ENCODE results near the gene KCND3. TPM values are rescaled to one million over a fixed set of nuclear protein-coding genes. Genes with fewer than 3 reads are reported as not detected.

The KCND3 gene
- total RNA-seq, 2 experiments from 2014 or later, result not detected

DNA sequence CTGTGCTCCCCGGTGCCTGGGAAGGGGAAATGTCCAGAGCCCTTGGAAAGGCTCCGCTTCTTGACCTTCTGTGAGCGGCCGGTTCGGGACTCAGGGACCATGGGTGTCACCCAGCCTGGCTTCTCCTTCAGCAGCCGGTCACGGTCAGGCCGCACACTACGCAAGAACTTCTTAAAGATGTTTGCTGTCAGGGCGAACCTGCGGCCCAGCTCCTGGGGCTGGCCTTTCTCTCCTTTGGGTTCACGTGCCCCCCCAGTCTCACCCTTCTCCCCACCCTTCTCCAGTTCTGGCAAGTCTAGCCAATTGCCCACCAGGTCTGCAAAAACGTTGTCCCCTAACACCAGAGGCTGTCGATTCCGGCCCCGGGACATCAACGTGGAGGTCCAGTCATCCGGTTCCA is 262.4 kb downstream of the KCND3 start:
- ChIA-PET POLR2A (no interaction called here), CTCF (no interaction called here)

DNA sequence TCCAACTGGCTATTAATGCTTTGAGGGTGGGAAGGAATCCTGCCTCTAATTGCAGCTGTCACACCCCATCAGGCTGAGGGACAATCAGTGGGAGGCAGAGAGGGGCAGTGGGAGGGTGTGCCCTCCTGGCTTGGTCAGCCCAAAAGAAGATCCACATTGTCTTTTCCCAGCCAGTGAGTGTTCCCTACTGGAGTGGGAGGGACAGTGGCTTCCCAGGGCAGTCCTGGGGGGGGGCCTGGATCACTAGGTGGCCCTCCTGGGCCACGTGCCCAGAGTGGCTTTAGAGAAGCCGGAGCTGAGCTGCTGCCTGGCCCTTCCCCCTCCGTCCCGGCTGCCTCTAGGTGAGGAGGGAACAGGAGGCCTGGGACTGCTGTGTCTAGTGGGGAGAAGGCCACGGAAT is 264.3 kb downstream of the KCND3 start:
- CTCF ChIA-PET, result interaction anchor here (1.2 kb wide), 1 partner anchor 13 kb away, joined by 4 read pairs; no protein-coding TSS in a partner anchor

DNA sequence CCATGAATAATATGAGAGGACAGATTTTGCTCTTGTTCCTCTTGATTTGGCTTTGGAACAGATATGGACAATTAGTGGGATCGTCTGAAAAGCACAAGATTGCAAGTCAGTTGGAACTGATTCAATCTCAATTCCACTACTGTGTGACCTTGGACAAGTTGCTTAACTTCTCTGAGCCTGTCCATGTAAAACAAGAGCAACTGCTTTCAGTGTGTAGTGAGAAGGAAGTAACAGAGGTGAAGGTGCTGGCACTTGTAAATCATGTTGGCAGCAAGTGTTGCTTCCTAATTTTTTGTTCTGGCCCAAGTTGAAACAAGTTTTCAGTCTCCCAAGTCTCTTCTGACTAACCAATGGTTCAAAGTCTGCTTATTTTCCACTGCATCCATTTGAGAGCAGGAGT is 265.6 kb downstream of the KCND3 start:
- ChIA-PET CTCF (no interaction called here), POLR2A (no interaction called here)

More for the DNA sequence above, 264.3 kb downstream of the KCND3 start:
- POLR2A ChIA-PET, result no interaction called here

DNA sequence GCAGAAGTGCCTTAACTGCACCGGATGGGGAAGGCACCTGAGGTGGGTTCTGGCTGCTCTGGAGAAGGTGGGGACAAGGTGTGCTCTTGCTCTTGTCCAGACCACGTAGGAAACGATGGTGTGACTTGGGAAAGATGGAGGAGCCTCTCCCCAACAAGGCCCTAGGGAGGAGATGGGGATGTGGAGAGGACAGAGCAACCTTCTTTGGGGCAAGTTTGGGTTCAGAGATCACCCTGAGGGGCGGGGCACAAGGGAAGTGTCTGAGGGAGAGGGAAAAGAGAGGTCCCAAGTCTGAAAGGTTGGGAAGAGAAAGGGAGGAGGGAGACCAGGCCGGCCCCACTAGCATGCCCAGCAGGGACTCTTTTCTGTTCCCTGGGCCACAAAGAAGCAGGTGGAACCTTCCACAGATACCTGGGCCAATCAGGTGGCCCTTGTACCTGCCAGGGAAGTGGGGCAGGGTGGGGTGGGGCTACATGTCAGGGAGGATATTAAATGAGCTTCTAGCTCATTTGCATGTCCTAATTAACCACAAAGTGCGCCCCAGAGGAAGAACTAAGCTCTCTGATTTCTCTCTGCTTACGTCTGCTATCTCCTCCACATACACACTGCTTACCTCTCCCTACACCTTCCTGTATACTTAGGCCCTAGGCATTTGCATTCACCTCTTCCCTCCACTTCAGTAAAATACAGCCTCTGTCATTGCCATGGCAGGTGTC is 266.2 kb downstream of the KCND3 start:
- CTCF ChIA-PET, result no interaction called here
- POLR2A ChIA-PET, result interaction anchor here (0.6 kb wide), 1 partner anchor 493 kb away, joined by 3 read pairs; no protein-coding TSS in a partner anchor

DNA sequence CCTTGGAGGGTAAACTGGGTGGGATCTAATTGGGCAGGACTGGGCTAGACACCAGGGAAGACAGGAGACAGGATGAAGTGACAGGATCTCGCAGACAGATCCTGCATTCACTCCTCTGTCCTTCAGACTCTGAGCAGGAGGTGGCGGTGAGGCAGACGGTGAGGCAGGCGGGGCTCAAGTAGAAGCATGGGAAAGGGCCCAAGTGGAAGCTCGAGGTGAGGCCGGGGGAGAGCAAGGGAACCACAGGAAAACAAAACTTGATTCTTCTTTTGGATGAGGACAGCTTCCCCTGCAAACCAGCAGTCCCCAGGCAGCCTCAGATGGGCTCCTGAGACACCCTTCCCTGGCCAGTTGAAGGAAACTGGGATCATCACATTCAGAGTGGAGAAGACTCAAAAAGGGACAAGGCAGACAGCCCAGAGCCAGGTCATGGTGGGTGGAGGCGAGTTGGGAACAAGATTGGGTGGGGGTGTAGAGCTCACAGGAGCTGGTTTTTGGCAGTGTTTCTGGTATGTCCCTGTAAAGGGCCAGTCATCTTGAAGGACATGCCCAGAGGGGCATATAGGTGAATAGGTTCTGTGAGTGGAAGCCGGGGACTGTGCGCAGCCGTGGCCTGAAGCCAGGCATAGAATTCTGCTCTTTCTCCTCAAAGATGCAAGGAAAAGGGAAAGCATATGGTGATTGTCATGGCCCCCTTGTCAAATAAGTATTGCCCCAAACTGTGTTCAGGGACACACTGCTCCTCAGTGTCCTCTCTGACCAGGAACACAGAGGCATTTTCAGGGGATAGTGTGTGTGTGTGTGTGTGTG is 268.3 kb downstream of the KCND3 start:
- ChIA-PET CTCF (no interaction called here), POLR2A (no interaction called here)

Other genes starting within 250 kb of the KCND3 start
- 10 to 100 TPM; 21.8 to 23.8 TPM for gene DDX20, start 233.8 kb downstream of the KCND3 start, total RNA-seq

Measured in activated CD8-positive, alpha-beta memory T cell treated with anti-CD3 and anti-CD28 coated beads for 36 hours (primary cell).